ENCODE results near the gene TMEM248. TPM values are rescaled to one million over a fixed set of nuclear protein-coding genes. Genes with fewer than 3 reads are reported as not detected.

TMEM248 gene
- total and polyA plus RNA-seq, 12 donors, result 10.2 to 53.4 (median 43.8) TPM

GRCh38 chr7:66902844-66903180, 18.2 kb upstream of the TMEM248 start:
- H3K4me3 ChIP-seq, result no peak overlapping the region
- WGBS, 2 donors, result 93 to 94% methylated on average over 19 of the region's 19 CpGs
- no peaks in the 10 kb centered on the region for H3K27me3 ChIP-seq
- no peaks in the 10 kb centered on the region for H3K9me3 ChIP-seq
- H3K27ac ChIP-seq, result no peak overlapping the region
- H3K4me1 ChIP-seq, result no peaks in the 10 kb centered on the region
- peaks cover 0 to 32% (median 0%) of the 10 kb centered on the region in 9 donors for H3K36me3 ChIP-seq
- DNase-seq (no peak), ATAC-seq (peak in 1 of 8 donors; percentile 37)
- intact Hi-C loops (cut with DNase I), result no loop called here
- TF ChIP-seq, protein P1, sequence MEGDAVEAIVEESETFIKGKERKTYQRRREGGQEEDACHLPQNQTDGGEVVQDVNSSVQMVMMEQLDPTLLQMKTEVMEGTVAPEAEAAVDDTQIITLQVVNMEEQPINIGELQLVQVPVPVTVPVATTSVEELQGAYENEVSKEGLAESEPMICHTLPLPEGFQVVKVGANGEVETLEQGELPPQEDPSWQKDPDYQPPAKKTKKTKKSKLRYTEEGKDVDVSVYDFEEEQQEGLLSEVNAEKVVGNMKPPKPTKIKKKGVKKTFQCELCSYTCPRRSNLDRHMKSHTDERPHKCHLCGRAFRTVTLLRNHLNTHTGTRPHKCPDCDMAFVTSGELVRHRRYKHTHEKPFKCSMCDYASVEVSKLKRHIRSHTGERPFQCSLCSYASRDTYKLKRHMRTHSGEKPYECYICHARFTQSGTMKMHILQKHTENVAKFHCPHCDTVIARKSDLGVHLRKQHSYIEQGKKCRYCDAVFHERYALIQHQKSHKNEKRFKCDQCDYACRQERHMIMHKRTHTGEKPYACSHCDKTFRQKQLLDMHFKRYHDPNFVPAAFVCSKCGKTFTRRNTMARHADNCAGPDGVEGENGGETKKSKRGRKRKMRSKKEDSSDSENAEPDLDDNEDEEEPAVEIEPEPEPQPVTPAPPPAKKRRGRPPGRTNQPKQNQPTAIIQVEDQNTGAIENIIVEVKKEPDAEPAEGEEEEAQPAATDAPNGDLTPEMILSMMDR (IDR thresholded peaks at IDR 0.05), result no peak

DNA sequence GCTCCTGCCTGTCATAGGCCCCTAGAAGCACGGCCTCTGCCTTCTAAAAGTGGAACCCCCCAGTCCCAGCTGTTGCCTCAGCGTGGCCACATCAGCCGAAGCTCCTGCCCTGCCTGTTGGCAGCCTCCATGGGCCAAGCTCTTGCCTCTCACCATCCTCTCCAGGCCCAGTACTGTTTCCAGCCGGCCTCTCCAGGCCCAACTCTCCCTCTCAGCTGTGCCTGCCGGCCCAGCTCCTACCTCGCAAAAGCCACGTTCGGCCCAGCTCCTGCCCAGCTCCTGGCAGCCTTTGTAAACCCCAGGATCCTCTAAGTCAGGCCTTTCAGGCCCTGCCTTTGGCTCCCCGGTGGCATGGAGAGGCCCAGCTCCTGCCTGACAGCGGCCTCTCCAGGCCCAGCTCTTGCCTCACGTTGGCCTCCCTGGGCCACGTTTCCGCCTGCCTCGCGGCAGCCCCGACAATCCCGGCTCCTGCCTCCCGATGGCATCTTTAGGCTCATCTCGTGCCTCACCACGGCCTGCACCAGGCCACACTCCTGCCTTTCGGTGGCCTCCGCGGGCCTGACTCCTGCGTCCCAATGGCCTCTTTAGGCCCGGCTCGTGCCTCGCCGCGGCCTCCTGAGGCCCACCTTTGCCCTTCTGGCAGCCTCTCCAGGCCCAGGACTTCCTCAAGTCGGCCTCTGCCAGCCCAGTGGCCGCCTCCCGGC, 17.5 kb upstream of the TMEM248 start:
- H3K4me3 ChIP-seq, result no peak overlapping the region
- 94 to 97% methylated on average over 31 to 32 of the region's 32 CpGs for WGBS, 2 donors
- H3K27ac ChIP-seq, result no peak overlapping the region
- no peaks in the 10 kb centered on the region for H3K9me3 ChIP-seq
- intact Hi-C loops (cut with DNase I), result no loop called here
- H3K27me3 ChIP-seq, result no peaks in the 10 kb centered on the region
- ATAC-seq, result peak in 1 of 8 donors; percentile 21
- TF ChIP-seq, protein P1 (IDR thresholded peaks at IDR 0.05), result no peak
- H3K4me1 ChIP-seq, result no peaks in the 10 kb centered on the region
- no peak for DNase-seq
- H3K36me3 ChIP-seq, result peaks cover 0 to 27% (median 0%) of the 10 kb centered on the region in 9 donors

DNA sequence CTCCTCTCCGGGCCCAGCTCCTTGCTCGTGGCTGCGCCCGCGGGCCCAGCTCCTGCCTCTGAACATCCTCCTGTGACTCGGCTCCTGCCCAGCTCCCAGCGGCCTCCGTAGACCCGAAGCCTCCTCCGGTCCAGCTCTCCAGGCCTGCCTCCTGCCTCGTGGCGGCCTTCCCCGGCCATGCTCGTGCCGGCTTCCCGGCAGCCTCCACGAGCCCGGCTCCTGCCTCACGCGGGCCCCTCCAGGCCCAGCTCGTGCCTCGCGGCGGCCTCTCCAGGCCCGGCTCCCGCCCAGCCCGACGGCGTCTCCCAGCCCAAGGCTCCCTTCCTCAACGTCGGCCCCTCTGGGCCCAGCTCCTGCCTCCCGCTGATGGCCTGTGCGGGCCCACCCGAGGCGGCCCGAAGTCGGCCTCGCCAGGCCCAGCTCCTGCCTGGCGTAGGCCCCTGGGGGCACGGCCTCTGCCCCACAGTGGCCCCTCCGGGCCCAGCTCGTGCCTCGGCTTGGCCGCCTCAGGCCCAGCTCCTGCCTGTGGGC, 16.9 kb upstream of the TMEM248 start:
- no peaks in the 10 kb centered on the region for H3K4me1 ChIP-seq
- no peak overlapping the region for H3K27ac ChIP-seq
- ATAC-seq (peak in 1 of 8 donors; percentile 48), DNase-seq (no peak)
- H3K9me3 ChIP-seq, result no peaks in the 10 kb centered on the region
- no peak overlapping the region for H3K4me3 ChIP-seq
- WGBS, 2 donors, result 95 to 98% methylated on average over 37 to 44 of the region's 44 CpGs
- no peaks in the 10 kb centered on the region for H3K27me3 ChIP-seq
- intact Hi-C loops (cut with DNase I), result no loop called here
- peaks cover 0 to 21% (median 0%) of the 10 kb centered on the region in 9 donors for H3K36me3 ChIP-seq
- TF ChIP-seq, protein P1 (IDR thresholded peaks at IDR 0.05), result no peak

DNA sequence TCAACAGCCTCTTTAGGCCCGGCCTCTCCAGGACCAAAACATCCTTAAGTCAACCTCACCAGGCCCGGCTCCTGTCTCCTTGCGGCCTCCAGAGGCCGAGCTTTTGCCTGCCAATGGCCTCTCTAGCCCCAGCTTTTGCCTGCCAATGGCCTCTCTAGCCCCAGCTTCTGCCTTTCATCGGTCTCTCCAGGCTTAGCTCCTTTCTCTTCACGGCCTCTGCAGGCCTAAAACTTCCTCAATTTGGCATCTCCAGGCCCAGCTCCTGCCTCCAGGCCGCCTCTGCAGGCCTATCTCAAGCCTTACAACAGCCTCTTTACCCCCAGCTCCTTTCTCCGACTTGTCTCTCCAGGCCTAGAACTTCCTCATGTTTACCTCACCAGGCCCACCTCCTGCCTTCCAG, 15.7 kb upstream of the TMEM248 start:
- no peak overlapping the region for H3K4me3 ChIP-seq
- TF ChIP-seq, protein P1 (IDR thresholded peaks at IDR 0.05), result no peak
- DNase-seq, result no peak
- no peak for ATAC-seq
- peaks cover 0 to 14% (median 0%) of the 10 kb centered on the region in 9 donors for H3K36me3 ChIP-seq
- H3K27me3 ChIP-seq, result no peaks in the 10 kb centered on the region
- H3K4me1 ChIP-seq, result no peaks in the 10 kb centered on the region
- intact Hi-C loops (cut with DNase I), result no loop called here
- H3K9me3 ChIP-seq, result no peaks in the 10 kb centered on the region
- WGBS, 2 donors, result 90 to 91% methylated on average over 8 of the region's 8 CpGs
- H3K27ac ChIP-seq, result no peak overlapping the region

All from heart right ventricle (tissue), 16 donors.